HG03095 (cell line): ENCODE results near the gene TULP1.
"Not testable (repeated sequence)": the region's sequence is repeated elsewhere in the genome, so short reads cannot be mapped to it uniquely, and the experiment has no call there.

Experiments
- ATAC-seq: cut with Tn5 transposase; IDR thresholded peaks from one replicate; pipeline ENCODE4 v1.9.1; 2021; ENCODE audit warnings: moderate library complexity; ENCODE audit not compliant: unreplicated experiment

TULP1 gene

DNA sequence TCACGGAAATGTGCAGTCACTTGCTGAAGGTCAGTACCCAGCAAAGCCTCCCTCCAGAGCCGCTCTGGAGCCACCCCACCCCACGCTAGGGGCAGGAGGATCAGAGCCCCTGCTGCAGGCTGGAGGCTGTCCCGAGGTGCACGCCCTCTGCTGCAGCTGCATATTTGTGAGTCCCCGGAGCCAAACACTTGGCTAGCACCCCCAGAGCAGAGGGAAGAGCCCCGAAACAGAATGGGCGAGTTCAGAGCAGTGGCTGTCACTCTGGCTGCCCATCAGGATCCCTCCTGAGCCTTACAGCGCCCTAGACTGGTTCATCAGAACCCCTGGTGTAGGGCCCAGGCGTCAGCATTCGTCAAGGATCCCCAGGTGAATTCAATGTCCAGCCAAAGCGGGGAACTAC lies 9.5 kb upstream of the TULP1 start:
- no peak for ATAC-seq

DNA sequence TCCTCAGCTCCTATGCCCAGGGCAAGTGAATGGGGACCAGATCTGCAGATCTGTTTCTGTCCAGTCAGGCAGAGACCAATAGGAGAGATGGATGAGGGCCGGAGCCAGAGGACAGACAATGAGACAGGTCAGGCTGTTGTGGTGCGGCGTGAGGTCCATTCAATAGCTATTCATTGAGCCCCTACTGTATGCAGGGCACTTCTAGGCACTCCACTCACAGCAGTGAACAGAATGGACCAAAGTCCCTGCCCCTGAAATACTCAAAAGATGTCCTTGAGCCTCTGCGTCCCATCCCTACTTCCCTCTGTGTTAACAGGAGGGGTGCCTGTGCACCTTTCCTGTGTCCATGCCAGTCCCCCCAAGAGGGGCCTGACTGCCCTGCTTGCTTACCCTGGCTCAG lies 8.5 kb upstream of the TULP1 start:
- ATAC-seq: no peak

DNA sequence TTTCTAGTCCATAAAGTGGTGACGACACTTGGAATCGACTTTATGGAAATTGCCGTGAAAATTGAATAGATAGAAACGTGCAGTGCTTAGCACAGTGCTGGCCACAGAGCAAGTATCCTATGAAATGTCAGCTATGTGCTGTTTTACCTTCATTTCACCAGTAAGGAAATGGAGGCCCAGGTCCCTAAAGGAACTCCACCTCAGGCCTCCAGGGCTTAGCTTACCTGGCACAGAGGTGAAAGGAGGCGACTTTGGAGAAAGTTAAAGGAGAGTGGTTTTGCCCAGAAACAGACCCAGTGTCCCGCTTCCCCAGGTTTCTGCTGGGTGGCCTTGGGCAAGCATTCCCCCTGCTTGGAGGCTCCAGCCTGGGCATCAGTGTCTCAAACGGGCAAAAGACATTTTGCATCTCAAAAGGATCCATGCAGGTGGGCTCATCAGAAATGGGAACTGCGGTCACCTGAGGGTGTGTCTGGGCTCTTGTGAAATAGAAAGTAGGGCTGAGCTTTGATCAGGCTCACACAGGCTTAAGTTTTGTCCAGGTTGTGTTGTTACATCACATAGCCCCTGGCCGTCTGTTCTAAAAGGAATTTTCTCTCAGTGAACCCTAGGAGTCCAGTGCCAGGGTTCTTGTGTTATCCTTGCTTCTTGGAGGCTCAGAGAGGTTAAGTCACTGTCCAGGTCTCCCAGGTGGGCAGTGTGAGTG lies 6.8 kb upstream of the TULP1 start:
- ATAC-seq: no peak

DNA sequence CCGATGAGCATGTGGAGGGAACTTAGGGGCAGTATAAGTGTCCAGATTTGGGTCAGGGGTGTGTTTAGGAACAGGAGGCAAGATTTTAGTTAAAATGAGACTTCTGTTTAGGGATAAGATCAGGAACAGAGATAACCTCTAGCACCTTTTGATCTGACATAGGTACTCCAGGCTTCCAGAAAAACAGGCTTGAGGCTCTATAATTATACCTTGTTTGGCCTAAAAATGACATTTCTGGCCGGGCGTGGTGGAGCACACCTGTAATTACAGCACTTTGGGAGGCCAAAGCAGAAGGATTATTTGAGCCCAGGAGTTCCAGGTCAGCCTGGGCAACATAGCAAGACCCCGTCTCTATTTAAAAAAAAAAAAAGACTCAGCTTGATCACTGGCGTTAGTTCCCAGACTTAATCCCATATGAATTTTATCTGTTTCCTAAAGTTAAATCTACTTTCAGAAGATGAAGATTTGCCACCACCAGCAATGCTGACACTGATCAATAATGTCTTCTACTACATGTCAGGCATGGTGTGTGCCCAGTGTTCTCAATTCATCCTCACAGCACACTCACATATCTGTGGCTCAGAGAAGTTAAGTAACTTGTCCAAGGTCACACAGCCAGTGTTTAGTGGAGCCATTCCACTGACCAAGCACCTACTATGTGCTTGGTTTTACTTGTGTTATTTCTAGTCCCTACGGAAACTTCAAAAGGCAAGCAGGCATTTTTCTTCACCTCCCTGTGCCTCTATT lies 6.0 kb upstream of the TULP1 start:
- no peak for ATAC-seq

DNA sequence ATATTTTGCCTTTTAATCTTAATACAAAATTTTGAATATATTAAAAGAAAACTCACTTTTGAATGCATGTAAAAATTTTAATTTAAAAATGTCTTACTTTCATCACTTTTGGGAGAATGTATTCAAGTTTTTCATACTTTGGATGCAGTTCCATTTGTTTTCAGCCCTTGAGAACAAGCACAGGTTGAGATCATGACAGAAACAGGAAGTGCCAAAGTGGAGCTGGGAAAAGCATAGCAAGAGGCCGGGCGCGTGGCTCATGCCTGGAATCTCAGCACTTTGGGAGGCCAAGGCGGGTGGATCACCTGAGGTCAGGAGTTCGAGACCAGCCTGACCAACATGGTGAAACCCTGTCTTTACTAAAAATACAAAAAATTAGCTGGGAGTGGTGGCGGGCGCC lies 5.3 kb upstream of the TULP1 start:
- ATAC-seq: not testable (repeated sequence)

DNA sequence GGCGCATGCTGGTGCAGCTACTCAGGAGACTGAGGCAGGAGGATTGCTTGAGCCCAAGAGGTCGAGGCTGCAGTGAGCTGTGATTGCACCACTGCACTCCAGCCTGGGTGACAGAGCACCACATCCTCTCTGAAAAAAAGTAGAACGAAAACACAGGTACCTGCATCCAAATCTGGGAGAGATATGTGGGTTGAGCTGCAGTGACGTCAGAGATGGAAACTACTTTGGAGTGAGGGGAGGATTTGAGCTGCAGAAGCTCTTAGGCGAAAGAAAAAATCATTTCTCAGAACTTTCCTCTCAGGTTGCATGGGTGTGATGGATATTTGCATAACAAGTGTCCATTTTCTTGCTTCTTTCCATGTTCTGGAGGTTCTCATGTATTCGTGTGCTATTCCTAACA lies 4.0 kb upstream of the TULP1 start:
- no peak for ATAC-seq

DNA sequence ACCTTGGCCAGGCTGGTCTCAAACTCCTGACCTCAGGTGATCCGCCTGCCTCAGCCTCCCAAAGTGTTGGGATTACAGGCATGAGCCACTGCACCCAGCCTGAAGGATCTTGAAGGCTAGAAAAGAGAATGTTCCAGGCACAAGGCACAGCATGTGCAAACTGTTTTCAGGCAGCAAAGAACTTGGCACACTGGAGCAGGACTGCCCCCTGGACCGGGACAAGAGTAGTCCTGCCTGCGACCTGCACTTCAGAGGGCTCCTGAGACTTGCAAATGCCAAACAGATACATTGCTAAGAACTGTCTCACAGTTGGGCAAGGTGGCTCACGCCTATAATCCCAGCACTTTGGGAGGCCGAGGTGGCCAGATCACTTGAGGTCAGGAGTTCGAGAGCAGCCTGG lies 3.2 kb upstream of the TULP1 start:
- not testable (repeated sequence) for ATAC-seq

DNA sequence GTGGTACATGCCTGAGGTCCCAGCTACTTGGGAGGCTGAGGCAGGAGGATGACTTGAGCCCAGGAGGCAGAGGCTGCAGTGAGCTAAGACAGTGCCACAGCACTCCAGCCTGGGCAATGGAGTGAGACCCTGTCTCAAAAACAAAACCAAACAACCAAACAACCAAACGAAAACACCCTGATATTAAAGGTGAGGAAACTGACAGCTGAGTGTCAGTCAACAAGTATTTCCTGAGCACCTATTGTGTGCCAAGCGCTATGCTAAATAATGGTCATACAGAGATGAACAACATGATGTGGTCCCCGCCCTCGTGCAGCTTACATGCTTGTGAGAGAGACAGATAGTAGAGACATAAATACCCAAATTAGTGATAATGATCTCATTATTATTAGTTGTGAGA lies 1.9 kb upstream of the TULP1 start:
- ATAC-seq: no peak

DNA sequence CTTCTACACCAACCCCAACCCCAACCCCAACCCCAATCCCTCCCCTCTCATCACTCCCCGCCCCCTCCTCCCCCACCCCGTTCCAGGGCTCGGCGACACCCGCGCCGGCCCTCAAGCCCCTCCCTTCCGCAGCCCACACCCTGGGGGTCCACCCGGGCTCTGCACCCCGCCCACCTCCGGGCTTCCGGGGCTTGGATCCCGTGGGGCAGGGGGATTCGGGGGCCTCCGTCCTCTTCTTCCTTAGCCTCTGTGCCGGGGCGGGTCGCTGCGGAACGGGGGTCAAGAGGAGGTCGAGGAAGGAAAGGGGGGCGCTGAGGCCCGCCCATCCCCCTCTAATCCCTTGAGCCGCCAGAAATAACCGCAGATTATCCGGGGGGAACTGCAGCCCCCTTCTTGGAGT lies 690 bp downstream of the TULP1 start:
- ATAC-seq: no peak

DNA sequence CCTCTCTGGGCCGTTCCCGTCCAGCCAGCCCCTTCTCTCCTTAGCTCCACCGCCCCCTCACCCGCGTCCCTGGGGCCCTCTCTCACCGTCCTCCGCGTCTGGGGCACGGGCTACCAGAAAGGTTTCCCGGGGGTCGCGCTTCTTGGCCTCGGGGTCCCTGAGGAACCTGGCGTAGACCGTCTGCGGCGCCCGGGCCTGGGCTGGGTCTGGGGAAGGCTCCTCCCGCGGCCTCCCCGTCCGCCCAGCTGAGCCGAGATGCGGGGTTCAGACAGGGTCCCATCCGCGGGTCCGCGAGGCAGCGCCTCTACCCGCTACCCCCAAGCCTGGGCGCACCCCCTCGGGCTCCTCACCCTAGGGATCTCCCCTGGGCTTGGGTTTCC lies 1.1 kb downstream of the TULP1 start:
- ATAC-seq: no peak

DNA sequence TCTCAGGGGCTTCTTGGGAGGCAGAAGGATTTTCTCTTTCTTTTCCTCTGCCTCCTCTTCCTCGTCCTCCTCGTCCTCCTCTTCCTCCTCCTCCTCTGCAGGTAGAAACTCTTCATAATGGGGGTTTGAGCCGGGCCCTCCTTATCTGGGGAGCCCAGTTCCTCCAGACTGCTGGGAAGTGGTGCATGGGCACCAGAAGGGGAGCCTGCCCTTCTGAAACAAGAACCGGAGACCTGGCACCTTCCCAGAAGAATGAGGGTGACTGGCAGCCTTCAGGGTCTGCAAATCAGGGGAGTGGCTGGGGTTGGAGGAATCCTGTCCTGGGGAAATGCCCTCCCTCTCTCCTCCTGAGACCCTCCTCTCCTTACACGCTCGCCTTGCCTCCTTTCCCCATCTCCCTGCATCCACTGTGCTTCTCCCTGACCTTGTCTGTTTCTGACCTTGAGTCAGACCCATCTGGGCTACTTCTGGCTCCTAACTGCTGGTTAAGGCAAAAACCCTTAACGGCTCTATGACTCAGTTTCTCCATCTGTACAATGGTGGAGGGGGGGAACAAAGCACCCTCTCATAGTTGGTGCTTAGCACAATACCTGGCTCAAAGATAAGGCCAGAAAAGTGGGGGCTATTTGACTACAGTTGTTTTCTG lies 1.7 kb downstream of the TULP1 start:
- ATAC-seq: no peak

DNA sequence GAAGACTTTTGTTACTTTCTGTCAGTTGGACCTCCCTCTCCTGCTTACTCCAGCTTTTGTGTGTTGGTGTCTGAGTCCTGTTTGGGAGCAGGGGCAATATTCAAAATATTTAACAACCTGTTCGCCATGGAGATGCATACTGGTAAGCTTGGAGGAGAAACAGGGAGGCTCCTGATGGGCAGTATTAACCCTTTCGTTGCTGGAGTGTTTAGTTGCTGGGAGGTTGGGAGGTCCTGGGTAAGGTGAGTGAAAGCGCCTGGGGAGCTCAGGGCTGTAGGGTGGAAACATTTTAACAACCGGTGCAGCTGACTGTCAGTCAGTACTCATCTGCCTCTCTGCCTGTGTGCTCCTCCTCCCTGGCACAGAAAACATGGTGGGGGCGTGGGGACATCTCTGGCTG lies 4.2 kb downstream of the TULP1 start:
- ATAC-seq: no peak

DNA sequence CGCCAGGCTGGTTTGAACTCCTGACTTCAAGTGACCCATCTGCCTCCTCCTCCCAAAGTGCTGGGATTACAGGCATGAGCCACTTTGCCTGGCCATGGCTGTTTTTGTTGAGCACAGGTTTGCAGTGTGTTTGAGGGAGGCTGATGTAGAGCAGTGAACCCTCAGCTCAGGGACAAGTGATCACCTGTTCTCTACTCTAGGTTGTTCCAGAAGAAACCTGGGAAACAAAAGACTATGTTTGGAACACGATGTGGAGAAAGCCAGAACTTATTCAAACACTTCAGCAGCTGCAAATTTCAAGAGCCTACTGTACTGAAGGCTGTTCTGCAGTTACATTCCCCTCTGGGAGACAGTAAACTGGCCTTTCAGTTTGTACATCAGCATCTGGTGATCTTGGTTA lies 4.7 kb downstream of the TULP1 start:
- no peak for ATAC-seq

DNA sequence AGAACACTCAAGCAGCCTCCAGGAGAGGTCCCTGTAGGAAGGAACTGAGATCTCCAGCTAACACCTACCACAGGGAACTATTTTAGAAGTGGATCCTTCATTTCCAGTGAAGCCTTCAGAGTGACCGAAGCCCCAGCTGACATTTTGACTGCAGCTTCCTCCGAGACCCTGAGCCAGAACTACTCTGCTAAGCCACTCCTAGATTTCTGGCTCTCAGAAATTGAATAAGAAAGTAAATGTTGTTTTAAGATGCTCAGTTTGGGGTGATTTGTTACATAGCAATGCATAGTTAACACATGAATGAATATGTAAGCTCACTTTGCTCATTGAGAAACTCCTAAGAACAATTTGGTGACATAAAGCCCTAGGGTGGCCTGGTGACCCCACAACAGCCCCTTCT lies 5.5 kb downstream of the TULP1 start:
- ATAC-seq: no peak

DNA sequence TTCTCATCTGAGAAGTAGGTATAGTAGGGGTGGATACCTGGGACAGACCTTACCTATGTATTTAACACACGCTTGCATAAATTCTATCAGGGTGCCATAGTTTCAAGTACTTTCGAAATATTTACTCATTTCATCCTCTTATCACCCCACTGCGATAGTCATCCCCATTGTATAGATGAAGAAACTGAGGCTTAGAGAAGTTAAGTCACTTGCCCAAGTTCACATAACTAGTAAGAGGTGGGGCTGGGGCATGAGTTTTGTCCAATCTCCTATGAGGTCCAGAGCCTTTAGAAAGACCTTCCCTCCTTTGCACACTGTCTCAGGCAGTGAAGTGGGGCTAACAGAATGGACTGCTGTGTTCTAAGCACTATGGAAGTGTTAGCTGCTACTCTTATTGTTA lies 6.2 kb downstream of the TULP1 start:
- ATAC-seq: no peak

DNA sequence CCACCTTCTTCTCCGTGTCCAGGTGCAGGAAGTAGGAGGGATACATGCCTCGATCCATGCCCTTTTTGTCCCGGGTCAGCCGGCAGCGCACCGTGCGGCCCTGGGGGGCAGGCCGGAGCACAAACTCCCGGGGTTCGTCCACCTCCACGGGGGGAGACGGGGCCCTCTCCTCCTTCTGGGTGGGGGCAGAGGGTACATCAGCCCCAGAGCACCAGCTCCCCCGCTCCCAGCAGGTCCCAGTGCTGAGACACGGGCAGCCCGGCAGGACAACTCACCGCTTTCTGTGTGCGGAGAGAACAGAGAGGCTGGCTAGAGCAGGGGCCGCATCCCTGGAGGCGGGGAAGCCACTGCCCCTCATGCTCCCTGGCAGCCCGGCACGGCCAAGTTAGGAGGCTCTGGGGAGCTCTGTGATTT lies 6.7 kb downstream of the TULP1 start:
- ATAC-seq: no peak

DNA sequence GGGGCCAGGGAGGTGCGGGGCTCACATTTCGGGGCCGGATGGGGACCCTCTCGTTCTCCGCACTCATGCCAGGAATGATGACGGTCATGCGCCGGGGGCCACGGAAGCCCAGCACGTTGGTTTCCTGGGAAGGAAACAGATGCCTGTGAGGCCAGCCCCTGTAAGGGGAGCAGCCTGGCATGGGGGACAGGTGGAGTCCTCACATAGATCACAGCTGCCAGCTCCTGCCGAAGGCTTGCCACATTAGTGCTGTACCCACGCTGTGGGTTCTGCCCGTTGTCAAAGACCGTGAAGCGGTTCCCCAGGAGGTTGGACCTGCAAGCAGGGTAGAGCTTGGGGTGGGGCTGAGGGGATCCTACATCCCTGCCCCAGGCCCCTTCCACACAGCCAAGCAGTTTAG lies 9.2 kb downstream of the TULP1 start:
- no peak for ATAC-seq

DNA sequence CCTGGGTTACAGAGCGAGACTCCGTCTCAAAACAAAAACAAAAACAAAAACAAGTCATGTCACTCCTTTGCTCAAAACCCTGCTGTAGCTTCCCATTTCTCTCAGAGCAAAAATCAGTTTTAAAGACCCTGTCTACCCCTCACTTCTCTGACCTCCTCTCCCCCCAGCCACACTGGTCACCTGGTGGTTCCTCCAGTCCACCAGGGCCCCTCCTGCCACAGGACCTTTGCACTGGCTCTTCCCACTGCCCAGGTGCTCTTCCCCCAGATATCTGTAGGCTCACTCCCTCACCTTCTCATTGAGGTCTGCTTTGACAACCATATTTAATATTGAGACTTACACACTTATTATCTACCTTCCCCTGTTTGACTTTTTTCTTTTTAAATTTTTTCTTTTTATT lies 10.9 kb downstream of the TULP1 start:
- no peak for ATAC-seq

DNA sequence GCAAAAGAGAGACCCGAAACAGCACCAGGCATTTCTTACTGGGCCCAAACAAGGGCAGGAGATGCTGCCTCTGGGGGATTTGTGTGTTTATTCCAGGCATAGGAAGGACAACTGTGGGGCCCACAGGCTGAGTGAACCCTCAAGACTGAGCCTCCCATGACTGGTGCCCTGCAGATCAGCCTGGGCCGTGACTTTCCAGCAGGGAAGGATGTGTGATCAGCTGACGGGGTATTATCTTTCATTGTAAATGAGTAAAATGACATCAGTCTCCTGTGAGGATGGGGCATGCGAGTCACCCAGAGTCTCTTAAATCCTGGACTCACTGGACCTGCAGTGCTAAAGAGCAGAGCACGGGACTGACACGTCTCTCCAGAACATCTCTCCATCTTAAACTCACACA lies 11.9 kb downstream of the TULP1 start:
- no peak for ATAC-seq

DNA sequence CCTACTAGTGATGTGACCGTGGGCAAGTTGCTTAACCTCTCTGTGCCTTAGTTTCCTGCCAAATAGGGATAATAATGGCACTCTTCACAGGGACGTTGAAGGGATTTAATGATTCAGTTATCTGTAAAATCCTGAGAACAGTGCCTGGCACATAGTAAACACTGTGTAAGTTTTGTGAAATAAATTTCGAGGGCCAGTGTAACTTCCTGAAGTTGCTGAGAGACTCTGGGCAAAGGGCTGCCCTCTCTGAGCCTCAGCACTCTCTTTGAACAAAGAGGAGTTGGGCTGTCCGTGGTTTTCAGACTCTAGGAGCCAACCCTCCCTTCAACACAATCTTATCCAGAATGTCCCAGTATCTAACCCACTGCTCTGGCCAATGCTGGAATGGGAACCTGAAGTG lies 13.3 kb downstream of the TULP1 start:
- no peak for ATAC-seq

DNA sequence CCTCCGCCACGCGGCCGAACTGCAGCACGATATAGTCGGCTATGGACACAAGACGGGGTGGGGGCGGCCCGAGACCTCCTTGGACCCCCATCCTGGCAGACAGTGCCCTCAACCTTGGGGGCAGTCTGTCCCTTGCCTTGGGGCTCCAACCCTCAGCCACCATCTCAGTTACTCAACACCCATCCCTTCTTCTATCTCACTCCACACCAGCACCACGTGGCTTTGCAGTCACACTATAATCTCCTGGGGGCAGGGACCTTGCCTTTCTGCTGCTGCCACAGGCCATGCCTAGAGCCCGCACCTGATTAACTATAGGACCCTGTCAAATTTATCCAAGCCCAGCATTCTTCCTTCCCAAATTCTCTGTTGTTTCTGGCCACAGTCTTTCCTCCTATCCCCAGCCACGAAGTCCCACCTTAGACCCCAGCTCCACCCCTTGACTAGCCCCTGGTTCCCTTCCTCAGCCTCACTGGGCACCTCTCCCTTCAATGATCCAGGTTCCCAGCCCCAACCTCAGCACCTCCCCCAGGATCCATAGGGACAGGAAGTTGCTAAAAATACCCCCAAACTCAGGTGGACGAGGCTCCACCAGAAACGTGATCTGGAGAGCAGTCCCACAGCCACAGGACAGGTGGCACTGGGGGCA lies 14.2 kb downstream of the TULP1 start:
- ATAC-seq: no peak
